ENCODE results near the gene RPUSD1. TPM values are rescaled to one million over a fixed set of nuclear protein-coding genes. Genes with fewer than 3 reads are reported as not detected.

The RPUSD1 gene
- polyA plus RNA-seq, 3 donors: 29.5 to 38.1 (median 31.5) TPM

DNA sequence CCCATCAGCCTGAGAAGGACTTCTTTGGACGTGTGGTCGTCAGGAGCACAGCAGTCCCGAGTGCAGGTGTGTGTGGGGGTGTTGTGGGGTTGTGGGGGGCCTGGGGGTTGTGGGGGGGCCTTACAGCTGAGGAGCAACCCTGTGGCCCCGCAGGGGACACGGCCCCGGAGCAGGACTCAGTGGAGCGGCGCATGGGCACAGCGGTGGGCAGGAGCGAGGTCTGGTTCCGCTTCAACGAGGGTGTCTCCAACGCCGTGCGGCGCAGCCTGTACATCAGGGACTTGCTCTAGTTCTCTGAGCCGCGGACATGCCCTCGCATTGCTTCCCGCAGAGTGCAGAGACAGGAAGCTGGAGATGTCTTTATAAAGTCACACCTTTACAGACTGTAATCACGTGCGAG, 9.5 kb upstream of the RPUSD1 start:
- intact Hi-C loops (cut with micrococcal nuclease): no loop called here
- Mint-ChIP-seq H3K9me3 (peaks cover 0 to 5% (median 0%) of the 10 kb centered on the region in 7 donors), H3K27ac (no peak overlapping the region), H3K27me3 (ENCODE audit: low read depth in 3 of 3) (peaks cover 25 to 44% (median 26%) of the 10 kb centered on the region in 3 donors), H3K36me3 (peaks cover 4 to 24% of the 10 kb centered on the region in 2 donors), H3K4me3 (no peak overlapping the region), H3K4me1 (no peaks in the 10 kb centered on the region)
- Histone ChIP-seq H3K4me1 (ENCODE audit: control insufficient read depth in 1 of 2, insufficient read depth in 2 of 2, low read length in 2 of 2) (no peaks in the 10 kb centered on the region), H3K27ac (ENCODE audit: low read depth in 1 of 2, low read length in 2 of 2) (no peak overlapping the region), H3K4me3 (replicated peaks in 1 of 3; ENCODE audit: low read depth in 2 of 3, low read length in 3 of 3) (no peak overlapping the region), H3K79me2 (ENCODE audit: insufficient read depth, low read length) (no peaks in the 10 kb centered on the region), H4K20me1 (ENCODE audit: insufficient read depth, low read length) (no peaks in the 10 kb centered on the region), H3K9me3 (replicated peaks in 1 of 2; ENCODE audit: control insufficient read depth in 1 of 2, insufficient read depth in 1 of 2, low read length in 2 of 2) (no peaks in the 10 kb centered on the region), H2AFZ (ENCODE audit: insufficient read depth, low read depth, low read length, poor library complexity, severe bottlenecking) (no peak overlapping the region), H3K36me3 (replicated peaks in 1 of 2; ENCODE audit: control insufficient read depth in 1 of 2, insufficient read depth in 2 of 2, low read length in 2 of 2) (peaks cover 0 to 4% of the 10 kb centered on the region in 2 donors), H3K9ac (ENCODE audit: insufficient read depth, low read length, poor library complexity, severe bottlenecking) (no peak overlapping the region), H3K27me3 (ENCODE audit: control insufficient read depth in 2 of 2, insufficient read depth in 2 of 2, low read length in 2 of 2) (peaks cover 5 to 35% of the 10 kb centered on the region in 2 donors), H3K4me2 (replicated peaks; ENCODE audit: extremely low read depth, low read length, poor library complexity, severe bottlenecking) (no peak overlapping the region)
- TF ChIP-seq, protein P1, sequence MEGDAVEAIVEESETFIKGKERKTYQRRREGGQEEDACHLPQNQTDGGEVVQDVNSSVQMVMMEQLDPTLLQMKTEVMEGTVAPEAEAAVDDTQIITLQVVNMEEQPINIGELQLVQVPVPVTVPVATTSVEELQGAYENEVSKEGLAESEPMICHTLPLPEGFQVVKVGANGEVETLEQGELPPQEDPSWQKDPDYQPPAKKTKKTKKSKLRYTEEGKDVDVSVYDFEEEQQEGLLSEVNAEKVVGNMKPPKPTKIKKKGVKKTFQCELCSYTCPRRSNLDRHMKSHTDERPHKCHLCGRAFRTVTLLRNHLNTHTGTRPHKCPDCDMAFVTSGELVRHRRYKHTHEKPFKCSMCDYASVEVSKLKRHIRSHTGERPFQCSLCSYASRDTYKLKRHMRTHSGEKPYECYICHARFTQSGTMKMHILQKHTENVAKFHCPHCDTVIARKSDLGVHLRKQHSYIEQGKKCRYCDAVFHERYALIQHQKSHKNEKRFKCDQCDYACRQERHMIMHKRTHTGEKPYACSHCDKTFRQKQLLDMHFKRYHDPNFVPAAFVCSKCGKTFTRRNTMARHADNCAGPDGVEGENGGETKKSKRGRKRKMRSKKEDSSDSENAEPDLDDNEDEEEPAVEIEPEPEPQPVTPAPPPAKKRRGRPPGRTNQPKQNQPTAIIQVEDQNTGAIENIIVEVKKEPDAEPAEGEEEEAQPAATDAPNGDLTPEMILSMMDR (IDR thresholded peaks at IDR 0.05): no peak
- DNase-seq: no peak
- WGBS (ENCODE audit: insufficient coverage): 96% methylated on average over 17 of the region's 22 CpGs

- no peak overlapping the region for H3K9ac ChIP-seq (ENCODE audit: insufficient read depth, low read length, poor library complexity, severe bottlenecking)
- Mint-ChIP-seq H3K4me1 (no peaks in the 10 kb centered on the region), H3K4me3 (no peak overlapping the region), H3K27me3 (ENCODE audit: low read depth in 3 of 3) (peaks cover 21 to 38% (median 22%) of the 10 kb centered on the region in 3 donors), H3K9me3 (peaks cover 0 to 5% (median 0%) of the 10 kb centered on the region in 7 donors), H3K36me3 (peaks cover 4 to 24% of the 10 kb centered on the region in 2 donors), H3K27ac (no peak overlapping the region)
- TF ChIP-seq, protein P1 (IDR thresholded peaks at IDR 0.05): no peak
- H3K4me3 ChIP-seq (replicated peaks in 1 of 3; ENCODE audit: low read depth in 2 of 3, low read length in 3 of 3): no peak overlapping the region
- intact Hi-C loops (cut with micrococcal nuclease): no loop called here
- H3K79me2 ChIP-seq (ENCODE audit: insufficient read depth, low read length): no peaks in the 10 kb centered on the region
- WGBS (ENCODE audit: insufficient coverage): 80% methylated on average over 1 of the region's 2 CpGs
- H3K9me3 ChIP-seq (replicated peaks in 1 of 2; ENCODE audit: control insufficient read depth in 1 of 2, insufficient read depth in 1 of 2, low read length in 2 of 2): no peaks in the 10 kb centered on the region
- DNase-seq: no peak
- H3K36me3 ChIP-seq (replicated peaks in 1 of 2; ENCODE audit: control insufficient read depth in 1 of 2, insufficient read depth in 2 of 2, low read length in 2 of 2): peaks cover 0 to 4% of the 10 kb centered on the region in 2 donors
- H4K20me1 ChIP-seq (ENCODE audit: insufficient read depth, low read length): no peaks in the 10 kb centered on the region
- H3K27ac ChIP-seq (ENCODE audit: low read depth in 1 of 2, low read length in 2 of 2): no peak overlapping the region
- H2AFZ ChIP-seq (ENCODE audit: insufficient read depth, low read depth, low read length, poor library complexity, severe bottlenecking): no peak overlapping the region
- no peaks in the 10 kb centered on the region for H3K4me1 ChIP-seq (ENCODE audit: control insufficient read depth in 1 of 2, insufficient read depth in 2 of 2, low read length in 2 of 2)
- H3K27me3 ChIP-seq (ENCODE audit: control insufficient read depth in 2 of 2, insufficient read depth in 2 of 2, low read length in 2 of 2): peaks cover 5 to 28% of the 10 kb centered on the region in 2 donors
- H3K4me2 ChIP-seq (replicated peaks; ENCODE audit: extremely low read depth, low read length, poor library complexity, severe bottlenecking): no peak overlapping the region
Measured at GRCh38 chr16:797120-797420, 8.9 kb upstream of the RPUSD1 start.

Measured in CD14-positive monocyte (primary cell).